GM12878 (cell line): Measurements from ENCODE around the gene MANEAL. TPM values are rescaled to one million over a fixed set of nuclear protein-coding genes. Genes with fewer than 3 reads are reported as not detected.

Experiments
- CEBPB ChIP-seq, 2 experiments: fragments of 150-350 bp in 1 of 2; IDR thresholded peaks; 2 replicates each; pipeline ENCODE4 v1.6.1; 2012 to 2014; ENCODE audit warnings: low read depth in 2 of 2, low read length in 2 of 2, borderline replicate concordance in 1 of 2, inconsistent platforms in 1 of 2
- ESRRA ChIP-seq: IDR thresholded peaks from 2 replicates; pipeline ENCODE4 v1.6.1; 2012; ENCODE audit warnings: mild to moderate bottlenecking, low read length, improper control_type of control experiment
- KDM1A ChIP-seq: fragments of 200-600 bp; sonication (generic); IDR thresholded peaks from 2 replicates; pipeline ENCODE4 v1.6.1; 2016; ENCODE audit warnings: borderline replicate concordance
- MEF2A ChIP-seq: IDR thresholded peaks from 2 replicates; pipeline ENCODE4 v1.6.1; 2011; ENCODE audit warnings: low read depth, mild to moderate bottlenecking, low read length, moderate library complexity; ENCODE audit not compliant: insufficient read depth
- NRF1 ChIP-seq: conservative IDR thresholded peaks from 2 replicates; pipeline ENCODE4 v1.6.1; 2011; ENCODE audit warnings: mild to moderate bottlenecking, low read depth, low read length, improper control_type of control experiment
- REST ChIP-seq: IDR thresholded peaks from 2 replicates; pipeline ENCODE4 v1.6.1; 2012; ENCODE audit warnings: mild to moderate bottlenecking, low read depth, low read length
- SMAD5 ChIP-seq: IDR thresholded peaks from 2 replicates; pipeline ENCODE4 v1.6.1; 2016; ENCODE audit warnings: antibody characterized with exemption, low read depth
- SREBF1 ChIP-seq: IDR thresholded peaks from 2 replicates; pipeline ENCODE4 v1.6.1; 2012; ENCODE audit warnings: mild to moderate bottlenecking, low read length
- STAT1 ChIP-seq: fragments of 450-650 bp; conservative IDR thresholded peaks from 2 replicates; pipeline ENCODE4 v1.6.1; 2014; ENCODE audit warnings: antibody characterized with exemption, mild to moderate bottlenecking
- TCF12 ChIP-seq: IDR thresholded peaks from 2 replicates; pipeline ENCODE4 v1.6.1; 2011; ENCODE audit warnings: low read depth, mild to moderate bottlenecking, low read length
- ZBTB11 ChIP-seq: fragments of 450-650 bp; formaldehyde crosslinking; IDR thresholded peaks from 2 replicates; pipeline ENCODE4 v1.5.0; 2022; ENCODE audit warnings: mild to moderate bottlenecking, missing genetic modification characterization
- ZNF622 ChIP-seq: fragments of 450-650 bp; IDR thresholded peaks from 2 replicates; pipeline ENCODE4 v1.6.1; 2017; ENCODE audit warnings: mild to moderate bottlenecking, inconsistent platforms
- polyA plus RNA-seq, 11 experiments: library from polyadenylated mRNA; depleted of rRNA in 4 of 11; unstranded in 6 of 11; stranded (reverse) in 5 of 11; fragments of >200 nt; fragmentation: Nextera tagmentation in 4 of 11; fragmentation: Illumina TruSeq in 1 of 11; extraction: Ambion mirVana in 4 of 11; extraction: Trizol in 1 of 11; gene quantifications; 1 replicate in 1 of 11; 2 replicates in 10 of 11; pipeline versions ENCODE4 v1.2.1 to v1.2.3, GENCODE V29; 2011 to 2016; ENCODE audit warnings: inconsistent platforms in 2 of 11, missing spikeins in 2 of 11, low read depth in 1 of 11
- total RNA-seq, 4 experiments: library from RNA; depleted of rRNA in 3 of 4; stranded (reverse); fragments of >200 nt in 3 of 4; fragmentation: Illumina TruSeq in 1 of 4; extraction: Trizol in 1 of 4; gene quantifications; 2 replicates each; pipeline versions ENCODE4 v1.2.1 to v1.2.3, GENCODE V29; 2013 to 2021
- TF ChIP-seq, protein P1 (sequence below): IDR thresholded peaks from 2 replicates; pipeline ENCODE4 v1.6.1; 2012; ENCODE audit warnings: improper control_type of control experiment, low read depth, low read length; ENCODE audit not compliant: insufficient replicate concordance
- TF ChIP-seq, protein P2 (sequence below): fragments of 450-650 bp; IDR thresholded peaks from 2 replicates; pipeline ENCODE4 v1.6.1; 2018; ENCODE audit warnings: borderline replicate concordance, mild to moderate bottlenecking; ENCODE audit not compliant: partially characterized antibody

MANEAL gene
- total and polyA plus RNA-seq, 10 of the 15 experiments (the other 5 are each of a cell fraction or from before 2014, with no cell fraction given), result 0.83 to 11.1 (median 5.7) TPM

DNA sequence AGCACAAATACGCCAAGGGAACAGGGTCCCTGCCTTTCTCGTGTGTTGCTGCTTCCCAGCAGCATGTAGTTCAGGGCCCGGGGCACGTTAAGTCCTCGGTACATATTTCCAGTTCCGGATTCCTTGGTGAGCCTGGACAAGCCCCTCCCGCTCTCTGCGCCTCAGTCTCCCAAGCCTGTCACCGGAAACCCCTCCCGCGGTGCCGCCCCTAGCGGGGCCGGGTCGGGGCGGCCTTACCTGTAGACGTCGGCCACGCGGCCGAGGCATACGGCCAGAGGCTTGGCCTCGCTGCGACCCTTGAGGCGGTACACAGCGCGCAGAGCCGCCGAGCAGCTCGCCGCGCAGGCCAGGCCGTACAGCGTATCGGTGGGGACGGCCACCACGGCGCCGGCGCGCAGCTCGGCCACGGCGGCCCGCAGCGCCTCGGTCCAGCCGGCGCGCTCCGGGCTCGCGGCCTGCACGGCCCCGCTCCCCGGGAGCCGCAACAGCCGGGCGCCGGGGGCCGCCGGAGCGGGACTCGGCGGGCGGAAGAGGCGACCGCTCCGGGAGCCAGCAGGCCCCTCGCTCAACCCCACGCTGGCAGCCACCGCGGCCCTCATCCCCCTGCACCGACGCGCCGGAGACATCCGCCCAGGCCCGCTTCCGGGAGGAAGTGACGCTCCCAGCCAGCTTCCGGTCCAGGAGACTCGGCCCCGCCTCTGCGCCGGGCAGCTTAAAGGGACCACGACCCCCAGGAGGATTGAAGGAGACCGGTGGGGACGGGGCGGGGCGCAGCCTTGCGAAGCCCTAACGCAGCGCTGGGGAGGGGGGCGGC is 14.1 kb downstream of the MANEAL start, which contains the start of the genes C1orf122 and YRDC (continued):
- TF ChIP-seq NRF1 (no peak), KDM1A (no peak), SMAD5 (peak; percentile 85), ESRRA (no peak), ZNF622 (no peak), TCF12 (no peak), MEF2A (0 out of 2 replicates have a peak, but pooled peaks have one; percentile 24), ZBTB11 (CRISPR knock-in tag) (peak; percentile 59), CEBPB (IDR thresholded peaks at IDR 0.05; ENCODE audit: borderline replicate concordance in 1 of 2, low read depth in 2 of 2, low read length in 2 of 2) (no peak), STAT1 (no peak), REST (no peak), SREBF1 (no peak)
- TF ChIP-seq, protein P1, sequence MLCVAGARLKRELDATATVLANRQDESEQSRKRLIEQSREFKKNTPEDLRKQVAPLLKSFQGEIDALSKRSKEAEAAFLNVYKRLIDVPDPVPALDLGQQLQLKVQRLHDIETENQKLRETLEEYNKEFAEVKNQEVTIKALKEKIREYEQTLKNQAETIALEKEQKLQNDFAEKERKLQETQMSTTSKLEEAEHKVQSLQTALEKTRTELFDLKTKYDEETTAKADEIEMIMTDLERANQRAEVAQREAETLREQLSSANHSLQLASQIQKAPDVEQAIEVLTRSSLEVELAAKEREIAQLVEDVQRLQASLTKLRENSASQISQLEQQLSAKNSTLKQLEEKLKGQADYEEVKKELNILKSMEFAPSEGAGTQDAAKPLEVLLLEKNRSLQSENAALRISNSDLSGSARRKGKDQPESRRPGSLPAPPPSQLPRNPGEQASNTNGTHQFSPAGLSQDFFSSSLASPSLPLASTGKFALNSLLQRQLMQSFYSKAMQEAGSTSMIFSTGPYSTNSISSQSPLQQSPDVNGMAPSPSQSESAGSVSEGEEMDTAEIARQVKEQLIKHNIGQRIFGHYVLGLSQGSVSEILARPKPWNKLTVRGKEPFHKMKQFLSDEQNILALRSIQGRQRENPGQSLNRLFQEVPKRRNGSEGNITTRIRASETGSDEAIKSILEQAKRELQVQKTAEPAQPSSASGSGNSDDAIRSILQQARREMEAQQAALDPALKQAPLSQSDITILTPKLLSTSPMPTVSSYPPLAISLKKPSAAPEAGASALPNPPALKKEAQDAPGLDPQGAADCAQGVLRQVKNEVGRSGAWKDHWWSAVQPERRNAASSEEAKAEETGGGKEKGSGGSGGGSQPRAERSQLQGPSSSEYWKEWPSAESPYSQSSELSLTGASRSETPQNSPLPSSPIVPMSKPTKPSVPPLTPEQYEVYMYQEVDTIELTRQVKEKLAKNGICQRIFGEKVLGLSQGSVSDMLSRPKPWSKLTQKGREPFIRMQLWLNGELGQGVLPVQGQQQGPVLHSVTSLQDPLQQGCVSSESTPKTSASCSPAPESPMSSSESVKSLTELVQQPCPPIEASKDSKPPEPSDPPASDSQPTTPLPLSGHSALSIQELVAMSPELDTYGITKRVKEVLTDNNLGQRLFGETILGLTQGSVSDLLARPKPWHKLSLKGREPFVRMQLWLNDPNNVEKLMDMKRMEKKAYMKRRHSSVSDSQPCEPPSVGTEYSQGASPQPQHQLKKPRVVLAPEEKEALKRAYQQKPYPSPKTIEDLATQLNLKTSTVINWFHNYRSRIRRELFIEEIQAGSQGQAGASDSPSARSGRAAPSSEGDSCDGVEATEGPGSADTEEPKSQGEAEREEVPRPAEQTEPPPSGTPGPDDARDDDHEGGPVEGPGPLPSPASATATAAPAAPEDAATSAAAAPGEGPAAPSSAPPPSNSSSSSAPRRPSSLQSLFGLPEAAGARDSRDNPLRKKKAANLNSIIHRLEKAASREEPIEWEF, result no peak
- TF ChIP-seq, protein P2, sequence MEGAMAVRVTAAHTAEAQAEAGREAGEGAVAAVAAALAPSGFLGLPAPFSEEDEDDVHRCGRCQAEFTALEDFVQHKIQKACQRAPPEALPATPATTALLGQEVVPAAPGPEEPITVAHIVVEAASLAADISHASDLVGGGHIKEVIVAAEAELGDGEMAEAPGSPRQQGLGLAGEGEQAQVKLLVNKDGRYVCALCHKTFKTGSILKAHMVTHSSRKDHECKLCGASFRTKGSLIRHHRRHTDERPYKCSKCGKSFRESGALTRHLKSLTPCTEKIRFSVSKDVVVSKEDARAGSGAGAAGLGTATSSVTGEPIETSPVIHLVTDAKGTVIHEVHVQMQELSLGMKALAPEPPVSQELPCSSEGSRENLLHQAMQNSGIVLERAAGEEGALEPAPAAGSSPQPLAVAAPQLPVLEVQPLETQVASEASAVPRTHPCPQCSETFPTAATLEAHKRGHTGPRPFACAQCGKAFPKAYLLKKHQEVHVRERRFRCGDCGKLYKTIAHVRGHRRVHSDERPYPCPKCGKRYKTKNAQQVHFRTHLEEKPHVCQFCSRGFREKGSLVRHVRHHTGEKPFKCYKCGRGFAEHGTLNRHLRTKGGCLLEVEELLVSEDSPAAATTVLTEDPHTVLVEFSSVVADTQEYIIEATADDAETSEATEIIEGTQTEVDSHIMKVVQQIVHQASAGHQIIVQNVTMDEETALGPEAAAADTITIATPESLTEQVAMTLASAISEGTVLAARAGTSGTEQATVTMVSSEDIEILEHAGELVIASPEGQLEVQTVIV, result peak; percentile 59
